ENCODE data around the gene ITPR1. TPM values are rescaled to one million over a fixed set of nuclear protein-coding genes. Genes with fewer than 3 reads are reported as not detected.

Gene ITPR1
- total and polyA plus RNA-seq, 10 of the 15 experiments (the other 5 are each of a cell fraction or from before 2014, with no cell fraction given): 12.2 to 239 (median 28.4) TPM

DNA sequence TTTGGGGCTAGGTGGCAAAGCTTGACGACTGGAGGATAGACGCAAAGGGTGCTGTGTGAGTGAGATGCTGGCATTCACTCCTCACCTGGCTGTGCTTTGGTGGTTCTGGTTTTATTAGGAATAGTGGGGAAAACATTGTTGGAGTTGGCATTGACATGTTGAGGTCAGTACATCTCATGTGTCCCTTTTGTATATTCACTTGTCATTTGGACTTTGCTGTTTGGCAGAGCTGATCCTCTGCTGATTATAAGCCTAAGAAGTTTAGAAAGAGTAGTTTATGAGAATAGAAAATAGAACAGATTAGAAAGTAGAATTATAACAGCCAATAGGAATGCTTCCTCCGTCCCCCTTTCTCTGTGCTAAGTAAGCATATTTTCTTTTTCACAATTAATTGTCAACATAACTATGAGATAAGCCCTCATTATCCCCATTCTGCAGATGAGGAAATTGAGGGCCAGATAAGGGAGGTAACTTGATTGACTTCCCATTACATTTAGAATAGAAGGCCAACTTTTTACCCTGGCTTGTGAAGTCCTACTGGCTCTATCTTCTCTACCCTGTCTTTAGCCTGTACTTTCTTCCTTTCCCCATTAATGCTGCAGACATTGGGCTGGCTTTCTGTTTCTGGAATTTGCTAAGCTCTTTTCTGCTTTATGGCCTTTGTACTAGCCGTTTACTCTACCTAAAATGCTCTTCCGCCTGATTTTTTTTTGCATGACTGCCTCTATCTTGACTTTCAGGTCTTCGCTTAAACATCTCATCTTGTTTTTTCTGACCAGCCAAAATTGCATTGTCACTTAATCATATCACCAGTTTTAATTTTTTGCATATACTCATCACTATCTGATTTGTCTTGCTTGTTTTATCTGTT lies 12.8 kb downstream of the ITPR1 start:
- Histone ChIP-seq H3K4me2 (ENCODE audit: control insufficient read depth, insufficient read depth) (peak overlapping the region; percentile 85), H3K27ac (ENCODE audit: control insufficient read depth, insufficient read depth) (peak overlapping the region; percentile 10; the same call in 1 of the 2 replicates)

More for the DNA sequence above, 12.8 kb downstream of the ITPR1 start:
- peaks cover 5 to 7% of the 10 kb centered on the region in 2 experiments; a peak in 3 of 4 replicates for H3K36me3 ChIP-seq (ENCODE audit: control insufficient read depth in 2 of 2, insufficient read depth in 2 of 2, low read length in 1 of 2)
- no peak for DNase-seq (ENCODE audit: low read depth, low spot score)
- peaks cover 54% of the 10 kb centered on the region for H3K4me1 ChIP-seq (ENCODE audit: control insufficient read depth, insufficient read depth, low read length)
- intact Hi-C loops (cut with micrococcal nuclease; ENCODE audit: unreplicated experiment): loop anchor here (2.0 to 10.0 kb wide), 4 partner anchors 79 to 479 kb away; no protein-coding TSS in a partner anchor
- in situ Hi-C loops (cut with MboI): loop anchor here (10.0 kb wide), 1 partner anchor 689 kb away; no protein-coding TSS in a partner anchor
- peak overlapping the region; percentile 18; the same call in 1 of the 2 replicates for H3K4me3 ChIP-seq
- no peak overlapping the region for H2AFZ ChIP-seq (ENCODE audit: control insufficient read depth, low read depth, low read length)
- no peaks in the 10 kb centered on the region for H3K9me3 ChIP-seq (replicated peaks; ENCODE audit: control insufficient read depth, insufficient read depth, low read length)
- H3K27me3 ChIP-seq (replicated peaks in 1 of 2; ENCODE audit: control insufficient read depth in 2 of 2, insufficient read depth in 2 of 2, low read length in 1 of 2): no peaks in the 10 kb centered on the region
- 31% methylated on average over 6 of the region's 6 CpGs for WGBS (ENCODE audit: insufficient coverage, insufficient replicate concordance, low lambda C conversion rate, missing lambda C conversion rate)
- no peak for FAIRE-seq
- 0 out of 2 replicates have a peak, but pooled peaks cover 3% of the 10 kb centered on the region for H4K20me1 ChIP-seq (ENCODE audit: control insufficient read depth, insufficient read depth)
- TF ChIP-seq KLF5 (IDR thresholded peaks at IDR 0.05; ENCODE audit: partially characterized antibody) (no peak), MEF2B (IDR thresholded peaks at IDR 0.05; ENCODE audit: partially characterized antibody, poor library complexity, severe bottlenecking) (no peak), POLR2AphosphoS2 (IDR thresholded peaks at IDR 0.05; ENCODE audit: low read depth, low read length) (no peak)
- TF ChIP-seq, protein P1, sequence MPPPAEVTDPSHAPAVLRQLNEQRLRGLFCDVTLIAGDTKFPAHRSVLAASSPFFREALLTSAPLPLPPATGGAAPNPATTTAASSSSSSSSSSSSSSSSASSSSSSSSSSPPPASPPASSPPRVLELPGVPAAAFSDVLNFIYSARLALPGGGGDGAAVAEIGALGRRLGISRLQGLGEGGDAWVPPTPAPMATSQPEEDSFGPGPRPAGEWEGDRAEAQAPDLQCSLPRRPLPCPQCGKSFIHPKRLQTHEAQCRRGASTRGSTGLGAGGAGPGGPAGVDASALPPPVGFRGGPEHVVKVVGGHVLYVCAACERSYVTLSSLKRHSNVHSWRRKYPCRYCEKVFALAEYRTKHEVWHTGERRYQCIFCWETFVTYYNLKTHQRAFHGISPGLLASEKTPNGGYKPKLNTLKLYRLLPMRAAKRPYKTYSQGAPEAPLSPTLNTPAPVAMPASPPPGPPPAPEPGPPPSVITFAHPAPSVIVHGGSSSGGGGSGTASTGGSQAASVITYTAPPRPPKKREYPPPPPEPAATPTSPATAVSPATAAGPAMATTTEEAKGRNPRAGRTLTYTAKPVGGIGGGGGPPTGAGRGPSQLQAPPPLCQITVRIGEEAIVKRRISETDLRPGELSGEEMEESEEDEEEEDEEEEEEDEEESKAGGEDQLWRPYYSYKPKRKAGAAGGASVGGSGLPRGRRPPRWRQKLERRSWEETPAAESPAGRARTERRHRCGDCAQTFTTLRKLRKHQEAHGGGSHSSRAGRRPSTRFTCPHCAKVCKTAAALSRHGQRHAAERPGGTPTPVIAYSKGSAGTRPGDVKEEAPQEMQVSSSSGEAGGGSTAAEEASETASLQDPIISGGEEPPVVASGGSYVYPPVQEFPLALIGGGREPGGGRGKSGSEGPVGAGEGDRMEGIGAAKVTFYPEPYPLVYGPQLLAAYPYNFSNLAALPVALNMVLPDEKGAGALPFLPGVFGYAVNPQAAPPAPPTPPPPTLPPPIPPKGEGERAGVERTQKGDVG (CRISPR knock-in tag; IDR thresholded peaks at IDR 0.05): no peak
- TF ChIP-seq, protein P2, sequence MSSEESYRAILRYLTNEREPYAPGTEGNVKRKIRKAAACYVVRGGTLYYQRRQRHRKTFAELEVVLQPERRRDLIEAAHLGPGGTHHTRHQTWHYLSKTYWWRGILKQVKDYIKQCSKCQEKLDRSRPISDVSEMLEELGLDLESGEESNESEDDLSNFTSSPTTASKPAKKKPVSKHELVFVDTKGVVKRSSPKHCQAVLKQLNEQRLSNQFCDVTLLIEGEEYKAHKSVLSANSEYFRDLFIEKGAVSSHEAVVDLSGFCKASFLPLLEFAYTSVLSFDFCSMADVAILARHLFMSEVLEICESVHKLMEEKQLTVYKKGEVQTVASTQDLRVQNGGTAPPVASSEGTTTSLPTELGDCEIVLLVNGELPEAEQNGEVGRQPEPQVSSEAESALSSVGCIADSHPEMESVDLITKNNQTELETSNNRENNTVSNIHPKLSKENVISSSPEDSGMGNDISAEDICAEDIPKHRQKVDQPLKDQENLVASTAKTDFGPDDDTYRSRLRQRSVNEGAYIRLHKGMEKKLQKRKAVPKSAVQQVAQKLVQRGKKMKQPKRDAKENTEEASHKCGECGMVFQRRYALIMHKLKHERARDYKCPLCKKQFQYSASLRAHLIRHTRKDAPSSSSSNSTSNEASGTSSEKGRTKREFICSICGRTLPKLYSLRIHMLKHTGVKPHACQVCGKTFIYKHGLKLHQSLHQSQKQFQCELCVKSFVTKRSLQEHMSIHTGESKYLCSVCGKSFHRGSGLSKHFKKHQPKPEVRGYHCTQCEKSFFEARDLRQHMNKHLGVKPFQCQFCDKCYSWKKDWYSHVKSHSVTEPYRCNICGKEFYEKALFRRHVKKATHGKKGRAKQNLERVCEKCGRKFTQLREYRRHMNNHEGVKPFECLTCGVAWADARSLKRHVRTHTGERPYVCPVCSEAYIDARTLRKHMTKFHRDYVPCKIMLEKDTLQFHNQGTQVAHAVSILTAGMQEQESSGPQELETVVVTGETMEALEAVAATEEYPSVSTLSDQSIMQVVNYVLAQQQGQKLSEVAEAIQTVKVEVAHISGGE (CRISPR knock-in tag; IDR thresholded peaks at IDR 0.05): no peak
- SMC1A ChIA-PET (ENCODE audit: uncharacterized antibody, unreplicated experiment): interaction anchor here (0.7 to 12.9 kb wide), 11 partner anchors 11 to 155 kb away, joined by 3 to 180 read pairs (median 3); partner anchors contain the start of genes ITPR1 and SUMF1
- CTCF ChIA-PET: interaction anchor here (0.6 to 5.6 kb wide), 4 partner anchors 11 to 128 kb away, joined by 3 to 52 read pairs (median 6); partner anchors contain the start of gene ITPR1
- POLR2A ChIA-PET: interaction anchor here (0.7 to 9.2 kb wide), 3 partner anchors 12 to 26 kb away, joined by 3 to 132 read pairs (median 3); partner anchors contain the start of gene ITPR1
- H3K9ac ChIP-seq (ENCODE audit: control insufficient read depth, insufficient read depth, low read length): no peak overlapping the region
- no TSS peak for BruUV-seq (replicated peaks)
- peaks cover 26% of the 10 kb centered on the region for H3K79me2 ChIP-seq (ENCODE audit: control insufficient read depth, insufficient read depth, low read length)
- ATAC-seq: no peak
- RAD21 ChIA-PET (ENCODE audit: unreplicated experiment): interaction anchor here (0.7 to 9.8 kb wide), 5 partner anchors 11 to 467 kb away, joined by 3 to 128 read pairs (median 5); partner anchors contain the start of gene ITPR1

Data from GM12878 (cell line).